Upper lobe of left lung (tissue), 6 donors: ENCODE measurements around the gene LMTK2. TPM values are rescaled to one million over a fixed set of nuclear protein-coding genes. Genes with fewer than 3 reads are reported as not detected.

Experiments
- ATAC-seq, 2 donors: fragments of 200-7000 bp; cut with Tn5 transposase; one replicate each; pipeline ENCODE4 v1.9.1; 2022; ENCODE audit warnings: mild to moderate bottlenecking in 2 of 2, moderate library complexity in 2 of 2; ENCODE audit not compliant: low FRiP score in 2 of 2
- DNase-seq, 2 donors: peaks; one replicate each; pipeline ENCODE4 v3.0.0-alpha.2; 2019 to 2020
- H3K27ac ChIP-seq, 4 donors: fragments of 200-600 bp; sonication (generic); one replicate each; pipeline ENCODE4 v1.5.1; 2016 to 2019
- H3K27me3 ChIP-seq, 4 donors: fragments of 200-600 bp; sonication (generic); one replicate each; pipeline ENCODE4 v1.5.1; 2017 to 2019
- H3K36me3 ChIP-seq, 4 donors: fragments of 200-600 bp; sonication (generic); one replicate each; pipeline ENCODE4 v1.5.1; 2016 to 2019
- H3K4me1 ChIP-seq, 4 donors: fragments of 200-600 bp; sonication (generic); one replicate each; pipeline ENCODE4 v1.5.1; 2018 to 2019
- H3K4me3 ChIP-seq, 4 donors: fragments of 200-600 bp; sonication (generic); one replicate each; pipeline ENCODE4 v1.5.1; 2017 to 2019; ENCODE audit warnings: mild to moderate bottlenecking in 2 of 4, moderate library complexity in 1 of 4
- H3K9me3 ChIP-seq, 4 donors: fragments of 200-600 bp; sonication (generic); one replicate each; pipeline ENCODE4 v1.5.1; 2018 to 2019
- CTCF ChIP-seq, 6 experiments: fragments of 450-650 bp in 4 of 6; fragments of 200-600 bp in 2 of 6; sonication (generic) in 2 of 6; IDR thresholded peaks; one replicate each; pipeline ENCODE4 v1.5.1; 2016 to 2019; ENCODE audit warnings: antibody characterized with exemption in 6 of 6
- EP300 ChIP-seq, 4 donors: sonication (generic); formaldehyde crosslinking; IDR thresholded peaks; one replicate each; pipeline ENCODE4 v1.5.1; 2017; ENCODE audit warnings: antibody characterized with exemption in 4 of 4, control low read depth in 2 of 4
- POLR2A ChIP-seq, 4 donors: fragments of 450-650 bp; IDR thresholded peaks; one replicate each; pipeline ENCODE4 v1.5.1; 2016 to 2017; ENCODE audit warnings: antibody characterized with exemption in 4 of 4, mild to moderate bottlenecking in 2 of 4
- POLR2AphosphoS5 ChIP-seq, 2 donors: sonication (generic); formaldehyde crosslinking; IDR thresholded peaks; one replicate each; pipeline ENCODE4 v1.5.1; 2017; ENCODE audit warnings: antibody characterized with exemption in 2 of 2
- WGBS, 2 donors: methylation state at CpG; one replicate each; pipeline ENCODE4 v1.1.5; 2017 to 2018; 5-methylcytosine and 5-hydroxymethylcytosine counted together
- total RNA-seq, 6 donors: library from RNA; depleted of rRNA in 4 of 6; stranded (reverse); fragments of >200 nt in 4 of 6; gene quantifications; one replicate each; pipeline versions ENCODE4 v1.1.0 to v1.2.1, GENCODE V29; 2016 to 2021
- donor health status: DM: no; HTN: no; CAD: no; lungs with moderate emphysema.
- donor health status: DM: no; HTN: yes; CAD: no; lungs with severe emphysema.

The LMTK2 gene
- total RNA-seq, 6 donors from 2014 or later = 27.6 to 65.8 (median 37.5) TPM

GRCh38 chr7:98203964-98204605, 97.4 kb downstream of the LMTK2 start:
- 97 to 98% methylated on average over 18 of the region's 18 CpGs for WGBS, 2 donors

GRCh38 chr7:98204670-98205069, 98.0 kb downstream of the LMTK2 start:
- H3K4me3 ChIP-seq = no peak overlapping the region
- TF ChIP-seq POLR2A (IDR thresholded peaks at IDR 0.05) = no peak
- TF ChIP-seq POLR2AphosphoS5 (IDR thresholded peaks at IDR 0.05) = no peak
- no peak for TF ChIP-seq EP300 (IDR thresholded peaks at IDR 0.05)
- no peak for TF ChIP-seq CTCF (IDR thresholded peaks at IDR 0.05)
- H3K9me3 ChIP-seq = no peaks in the 10 kb centered on the region
- no peaks in the 10 kb centered on the region for H3K27me3 ChIP-seq
- H3K36me3 ChIP-seq = peaks cover 9 to 52% (median 40%) of the 10 kb centered on the region in 4 donors
- H3K4me1 ChIP-seq = peaks cover 0 to 6% (median 0%) of the 10 kb centered on the region in 4 donors
- ATAC-seq (peak in 1 of 2 donors; percentile 74), DNase-seq (peak in 1 of 2 donors; percentile 58)
- 77 to 81% methylated on average over 8 to 11 of the region's 11 CpGs for WGBS, 2 donors
- no peak overlapping the region for H3K27ac ChIP-seq

More at GRCh38 chr7:98203964-98204605, 97.4 kb downstream of the LMTK2 start:
- DNase-seq (peak in 1 of 2 donors; percentile 77), ATAC-seq (no peak)
- H3K4me3 ChIP-seq = no peak overlapping the region
- TF ChIP-seq POLR2AphosphoS5 (IDR thresholded peaks at IDR 0.05) = no peak
- no peak for TF ChIP-seq EP300 (IDR thresholded peaks at IDR 0.05)
- TF ChIP-seq CTCF (IDR thresholded peaks at IDR 0.05) = no peak
- no peak for TF ChIP-seq POLR2A (IDR thresholded peaks at IDR 0.05)
- no peaks in the 10 kb centered on the region for H3K27me3 ChIP-seq
- no peaks in the 10 kb centered on the region for H3K9me3 ChIP-seq
- peaks cover 9 to 52% (median 40%) of the 10 kb centered on the region in 4 donors for H3K36me3 ChIP-seq
- H3K27ac ChIP-seq = no peak overlapping the region
- H3K4me1 ChIP-seq = peaks cover 0 to 6% (median 0%) of the 10 kb centered on the region in 4 donors

GRCh38 chr7:98205162-98205845, 98.6 kb downstream of the LMTK2 start:
- TF ChIP-seq POLR2AphosphoS5 (IDR thresholded peaks at IDR 0.05) (no peak), CTCF (IDR thresholded peaks at IDR 0.05) (no peak), EP300 (IDR thresholded peaks at IDR 0.05) (no peak), POLR2A (IDR thresholded peaks at IDR 0.05) (no peak)
- H3K4me1 ChIP-seq = peaks cover 0 to 6% (median under 1%) of the 10 kb centered on the region in 4 donors
- peaks cover 0 to under 1% (median 0%) of the 10 kb centered on the region in 4 donors for H3K27me3 ChIP-seq
- H3K4me3 ChIP-seq = no peak overlapping the region
- H3K36me3 ChIP-seq = peaks cover 9 to 52% (median 40%) of the 10 kb centered on the region in 4 donors
- H3K9me3 ChIP-seq = no peaks in the 10 kb centered on the region
- DNase-seq = peak in 1 of 2 donors; percentile 83
- no peak overlapping the region for H3K27ac ChIP-seq
- peak in 1 of 2 donors; percentile 16 for ATAC-seq
- WGBS, 2 donors = 91 to 96% methylated on average over 27 to 47 of the region's 47 CpGs

- 89 to 94% methylated on average over 38 to 47 of the region's 47 CpGs for WGBS, 2 donors
- Histone ChIP-seq H3K27me3 (peaks cover 0 to 11% (median 0%) of the 10 kb centered on the region in 4 donors), H3K27ac (no peak overlapping the region), H3K4me3 (no peak overlapping the region), H3K4me1 (peaks cover 4 to 16% (median 10%) of the 10 kb centered on the region in 4 donors), H3K9me3 (no peaks in the 10 kb centered on the region), H3K36me3 (peaks cover 9 to 52% (median 40%) of the 10 kb centered on the region in 4 donors)
- TF ChIP-seq EP300 (IDR thresholded peaks at IDR 0.05) (no peak), POLR2A (IDR thresholded peaks at IDR 0.05) (no peak), CTCF (IDR thresholded peaks at IDR 0.05) (no peak), POLR2AphosphoS5 (IDR thresholded peaks at IDR 0.05) (no peak)
- DNase-seq (no peak), ATAC-seq (no peak)
These were observed 100.0 kb downstream of the LMTK2 start for GRCh38 chr7:98206451-98207330.
